ENCODE data around the gene TRIM17. TPM values are rescaled to one million over a fixed set of nuclear protein-coding genes. Genes with fewer than 3 reads are reported as not detected.
A peak's percentile ranks its signal among the peaks of the same experiment; 100 is the strongest.

The TRIM17 gene
- total RNA-seq, 6 experiments from 2014 or later, result 0.23 to 0.36 (median 0.30) TPM; not detected in 3

GRCh38 chr1:228396770-228397662, 19.6 kb downstream of the TRIM17 start:
- TF ChIP-seq CTCF (IDR thresholded peaks at IDR 0.05), result no peak
- peaks cover 20% of the 10 kb centered on the region for H3K4me1 Mint-ChIP-seq (ENCODE audit: low read depth)
- H3K4me3 Mint-ChIP-seq, result no peak overlapping the region
- DNase-seq, result no peak
- no peaks in the 10 kb centered on the region for H3K27me3 Mint-ChIP-seq (ENCODE audit: insufficient read depth)
- H3K36me3 Mint-ChIP-seq (ENCODE audit: low read depth), result peaks cover 5% of the 10 kb centered on the region; the same call in 1 of the 2 replicates
- no peak overlapping the region for H3K27ac Mint-ChIP-seq
- H3K9me3 Mint-ChIP-seq, result no peaks in the 10 kb centered on the region

GRCh38 chr1:228394571-228395394, 21.9 kb downstream of the TRIM17 start:
- no peaks in the 10 kb centered on the region for H3K27me3 Mint-ChIP-seq (ENCODE audit: insufficient read depth)
- H3K4me3 Mint-ChIP-seq, result no peak overlapping the region
- TF ChIP-seq CTCF (IDR thresholded peaks at IDR 0.05), result no peak
- no peak for DNase-seq
- H3K36me3 Mint-ChIP-seq (ENCODE audit: low read depth), result peaks cover 5% of the 10 kb centered on the region; the same call in 1 of the 2 replicates
- peaks cover 21% of the 10 kb centered on the region for H3K4me1 Mint-ChIP-seq (ENCODE audit: low read depth)
- H3K9me3 Mint-ChIP-seq, result no peaks in the 10 kb centered on the region
- no peak overlapping the region for H3K27ac Mint-ChIP-seq

GRCh38 chr1:228393811-228394570, 22.7 kb downstream of the TRIM17 start:
- Mint-ChIP-seq H3K36me3 (ENCODE audit: low read depth) (peaks cover 5% of the 10 kb centered on the region; the same call in 1 of the 2 replicates), H3K27me3 (ENCODE audit: insufficient read depth) (no peaks in the 10 kb centered on the region), H3K4me1 (ENCODE audit: low read depth) (peaks cover 21% of the 10 kb centered on the region), H3K4me3 (no peak overlapping the region), H3K9me3 (no peaks in the 10 kb centered on the region), H3K27ac (peak overlapping the region; percentile 48)
- TF ChIP-seq CTCF (IDR thresholded peaks at IDR 0.05), result peak; percentile 32; the same call in 1 of the 2 replicates
- DNase-seq, result no peak

- DNase-seq, result peak; percentile 53
- H3K27ac Mint-ChIP-seq, result peak overlapping the region; percentile 56
- H3K4me1 Mint-ChIP-seq (ENCODE audit: low read depth), result peaks cover 21% of the 10 kb centered on the region
- no peaks in the 10 kb centered on the region for H3K9me3 Mint-ChIP-seq
- H3K4me3 Mint-ChIP-seq, result no peak overlapping the region
- peaks cover 5% of the 10 kb centered on the region; the same call in 1 of the 2 replicates for H3K36me3 Mint-ChIP-seq (ENCODE audit: low read depth)
- TF ChIP-seq CTCF (IDR thresholded peaks at IDR 0.05), result peak; percentile 77
- H3K27me3 Mint-ChIP-seq (ENCODE audit: insufficient read depth), result no peaks in the 10 kb centered on the region
Observed at GRCh38 chr1:228393268-228393701, 23.4 kb downstream of the TRIM17 start.

All from HFFc6 (cell line).